NCI-H1048 (cell line): Measurements from ENCODE around the gene CPTP.

Experiments
- DNase-seq: peaks from one replicate; lab custom pipeline; 2025; lab: John Stamatoyannopoulos, UW

The CPTP gene

DNA sequence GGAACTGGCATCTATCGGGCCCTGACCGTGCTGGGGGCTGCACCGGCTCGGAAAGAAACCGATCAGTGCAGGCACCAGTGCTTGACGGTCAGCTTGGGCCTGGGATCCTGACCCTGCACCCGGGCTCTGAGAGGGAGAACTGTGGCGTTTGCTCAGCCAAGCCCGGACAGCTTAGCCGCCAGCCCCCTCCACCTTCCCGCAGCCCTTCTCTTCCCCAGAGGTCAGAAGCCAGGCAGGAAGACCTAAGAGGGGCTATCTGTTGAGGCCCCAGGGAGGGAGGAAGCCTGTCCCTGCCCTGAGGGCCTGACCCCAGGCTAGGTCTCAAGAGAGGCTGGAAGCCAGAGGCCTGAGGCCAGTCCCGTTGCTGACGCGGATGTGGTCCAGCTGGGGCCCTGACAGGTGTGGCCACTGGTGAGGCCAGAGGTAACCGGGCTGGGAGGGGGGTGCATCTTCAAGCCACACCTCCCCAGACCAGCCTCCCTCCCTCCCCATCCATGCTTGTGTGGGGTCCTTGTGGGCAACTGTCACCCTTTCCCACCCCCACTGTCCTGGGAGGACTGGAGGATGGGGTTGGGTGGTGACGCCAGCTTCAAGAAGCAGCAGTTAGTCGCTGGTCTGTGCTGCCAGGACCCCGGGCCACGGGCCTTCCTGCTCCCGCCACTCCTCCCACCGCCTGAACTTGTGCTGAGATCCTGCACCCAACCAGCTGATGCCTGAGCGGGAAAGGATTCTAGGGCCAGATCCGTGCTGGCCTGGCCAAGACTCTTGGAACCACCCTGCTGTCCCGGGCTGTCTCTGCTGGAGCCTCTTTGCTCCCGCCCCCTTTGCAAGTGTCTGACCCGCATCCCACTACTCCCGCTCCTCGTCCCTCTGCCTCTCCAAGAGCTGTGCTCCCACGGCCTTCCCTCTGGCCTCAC is 27.2 kb downstream of the CPTP start:
- DNase-seq: no peak

DNA sequence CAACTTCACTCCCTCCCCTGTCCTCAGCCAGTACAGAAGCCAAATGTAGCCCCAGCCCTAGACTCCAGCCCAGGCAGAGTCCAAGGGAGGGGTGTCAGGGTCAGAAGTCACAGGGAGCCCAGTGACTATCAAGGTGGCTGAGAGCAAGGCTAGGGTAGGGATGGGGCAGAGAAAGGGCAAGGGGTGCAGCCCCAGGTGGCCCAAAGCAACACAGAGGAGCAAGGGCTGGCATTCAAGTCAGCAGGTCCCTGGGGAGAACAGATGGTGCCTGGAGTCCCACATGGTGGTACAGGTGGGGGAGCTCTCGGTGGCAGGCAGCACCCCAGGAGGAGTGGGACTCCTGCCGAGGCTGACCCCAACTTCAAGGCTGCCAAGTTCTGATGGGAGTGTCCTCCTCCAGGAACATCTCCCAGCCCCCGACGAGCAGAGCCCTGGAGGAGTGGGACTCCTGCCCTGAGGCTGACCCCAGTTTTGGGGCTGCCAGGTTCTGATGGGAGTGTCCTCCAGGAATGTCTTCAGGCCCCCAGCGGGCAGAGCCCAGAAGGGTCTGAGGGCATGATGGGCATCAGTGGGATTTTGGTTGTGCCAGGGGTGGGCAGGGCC is 28.3 kb downstream of the CPTP start:
- DNase-seq: no peak

- no peak for DNase-seq
These were observed 29.0 kb downstream of the CPTP start for GRCh38 chr1:1353389-1354151.

- DNase-seq: no peak
These were observed 30.0 kb downstream of the CPTP start for GRCh38 chr1:1354271-1355247.

DNA sequence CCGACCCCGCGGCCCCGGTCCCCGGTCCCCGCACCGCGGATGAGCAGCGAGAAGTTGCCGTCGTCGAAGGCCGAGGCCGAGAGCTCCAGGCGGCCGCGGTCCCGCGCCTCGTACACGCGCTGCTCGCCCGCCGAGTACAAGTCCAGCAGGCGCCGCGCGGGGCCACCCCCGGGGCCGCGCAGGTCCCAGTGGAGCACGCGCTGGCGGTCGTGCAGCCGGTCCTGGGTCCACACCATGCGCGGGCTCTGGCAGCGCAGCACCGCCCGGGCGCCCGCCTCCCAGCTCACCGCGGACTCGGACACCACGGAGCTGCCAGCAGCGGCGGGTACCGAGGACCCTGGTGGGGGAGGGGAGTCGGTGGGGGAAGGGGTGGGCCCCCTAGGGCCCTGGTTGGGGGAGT is 30.8 kb downstream of the CPTP start:
- no peak for DNase-seq

- no peak for DNase-seq
These were observed 31.7 kb downstream of the CPTP start for GRCh38 chr1:1356166-1356795.

DNA sequence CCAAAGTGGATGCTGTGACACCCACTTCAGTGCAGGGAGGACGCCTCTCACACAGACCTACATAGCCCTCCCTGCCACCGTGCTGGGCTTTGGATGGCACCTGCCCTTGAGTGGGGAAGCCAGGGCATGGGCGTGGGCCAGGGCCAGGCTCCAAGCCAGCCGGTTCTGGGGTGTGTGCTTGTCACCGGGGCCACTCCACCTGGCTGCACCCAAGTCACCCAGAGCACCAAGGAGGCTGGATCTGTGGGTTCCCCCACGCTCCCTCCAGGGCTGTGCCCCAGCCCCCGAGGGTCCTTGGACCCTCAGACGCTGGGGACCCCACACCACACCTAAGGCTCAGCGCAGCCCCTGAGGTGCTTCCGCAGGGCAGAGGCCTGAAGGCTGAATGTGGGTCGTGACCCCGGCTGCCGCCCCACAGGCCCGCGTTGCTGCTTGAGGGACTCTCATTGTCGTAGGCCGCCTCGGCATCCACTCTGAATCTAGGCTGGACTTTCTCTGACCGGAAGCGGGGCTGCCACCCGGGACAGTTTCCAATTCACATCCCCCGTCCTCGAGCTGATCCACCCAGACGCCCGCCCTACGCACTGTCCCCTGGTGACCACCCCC is 32.3 kb downstream of the CPTP start:
- no peak for DNase-seq

DNA sequence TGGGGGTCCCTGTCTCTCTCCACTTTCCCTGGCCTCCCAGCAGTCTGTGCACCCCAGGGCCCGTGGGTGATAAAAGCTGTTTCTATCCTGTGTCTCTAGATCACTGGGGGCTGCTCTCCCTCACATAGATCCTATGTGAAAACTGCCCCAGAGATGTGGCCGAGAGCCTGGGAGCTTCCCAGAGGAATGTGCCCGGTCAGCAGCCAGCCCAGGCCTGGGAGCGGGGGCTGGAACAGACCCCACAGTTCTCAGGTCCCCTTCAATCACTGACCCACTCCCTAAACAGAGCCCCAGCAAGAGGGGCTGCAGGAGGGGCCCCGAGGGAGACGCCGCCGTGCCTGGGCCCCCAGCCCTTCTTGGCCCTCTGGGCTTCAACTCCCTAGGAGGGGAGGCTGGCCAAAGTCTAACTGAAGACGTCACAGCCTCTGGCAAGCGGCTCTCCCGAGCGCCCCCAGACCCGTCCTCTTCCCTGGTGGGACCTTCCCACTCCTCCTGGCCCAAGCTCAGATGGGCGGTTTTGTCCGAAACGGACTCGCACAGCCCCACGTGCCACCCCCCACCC is 33.4 kb downstream of the CPTP start:
- DNase-seq: no peak

DNA sequence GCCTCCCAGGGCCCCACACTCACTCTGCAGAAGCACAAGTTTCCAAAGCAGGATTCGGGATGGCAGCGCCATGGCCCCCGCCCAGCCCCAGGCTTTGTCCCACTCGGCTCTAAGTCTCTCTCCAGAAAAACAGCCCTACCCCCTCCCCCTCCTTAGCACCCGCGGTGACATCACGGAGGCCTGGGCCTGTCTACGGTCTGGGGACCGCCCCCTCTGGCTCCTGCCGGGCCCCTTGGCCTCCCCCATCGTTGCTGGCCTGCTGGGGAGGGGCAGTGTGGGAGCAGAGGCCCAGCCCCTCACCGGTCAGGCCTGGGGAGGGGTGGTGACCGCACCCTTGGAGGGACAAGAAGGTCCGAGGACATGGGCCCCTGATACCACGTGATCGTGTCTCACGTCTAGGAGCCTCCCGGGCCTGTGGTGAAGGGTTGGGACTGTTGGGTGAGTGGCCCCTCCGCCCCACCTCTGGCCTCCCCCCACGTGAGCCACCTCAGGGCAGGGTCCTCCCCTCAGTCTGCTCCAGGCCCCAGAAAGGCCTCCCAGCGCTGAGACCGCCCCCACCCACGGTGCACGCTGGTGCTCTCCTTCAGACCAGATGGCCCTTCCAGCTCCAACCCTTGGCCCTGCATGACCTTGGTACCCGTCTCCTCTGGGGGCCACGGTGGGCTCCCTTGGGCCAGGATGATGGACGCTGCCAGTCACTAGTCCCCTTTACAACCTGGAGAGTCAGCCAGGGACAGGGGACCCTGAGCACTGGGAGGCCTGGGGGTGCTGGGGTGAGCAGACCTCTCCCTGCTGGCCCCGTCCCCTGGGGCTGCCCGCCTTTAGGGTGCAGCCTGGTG is 34.0 kb downstream of the CPTP start, which contains the start of gene MXRA8:
TSS of gene MXRA8 (minus strand) at position 123 of the 839 bp plus-strand sequence. CDS start at position 72, 51 bp downstream.
- no peak for DNase-seq

DNA sequence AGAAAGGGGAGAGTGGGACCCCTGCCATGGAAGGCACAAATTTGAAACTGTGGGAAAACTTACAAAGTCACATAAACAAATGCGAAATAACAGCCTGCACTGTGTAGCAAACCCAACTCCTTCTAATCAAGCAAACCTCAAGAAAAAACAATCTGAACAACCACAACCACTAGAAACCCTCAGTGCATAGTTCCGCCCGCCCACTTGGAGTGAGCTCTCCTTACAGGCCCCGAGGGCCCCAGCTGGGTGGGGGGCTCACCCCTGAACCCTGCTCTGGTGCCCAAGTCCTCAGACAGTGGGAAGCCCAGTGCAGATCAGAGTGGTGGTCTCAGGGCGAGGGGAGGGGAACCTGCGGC is 34.7 kb downstream of the CPTP start:
- no peak for DNase-seq

GRCh38 chr1:1359664-1360468 is 35.3 kb downstream of the CPTP start:
- no peak for DNase-seq

- no peak for DNase-seq
These were observed 36.0 kb downstream of the CPTP start for GRCh38 chr1:1360506-1361169.

- DNase-seq: no peak
These were observed 36.8 kb downstream of the CPTP start for GRCh38 chr1:1361233-1361981.

DNA sequence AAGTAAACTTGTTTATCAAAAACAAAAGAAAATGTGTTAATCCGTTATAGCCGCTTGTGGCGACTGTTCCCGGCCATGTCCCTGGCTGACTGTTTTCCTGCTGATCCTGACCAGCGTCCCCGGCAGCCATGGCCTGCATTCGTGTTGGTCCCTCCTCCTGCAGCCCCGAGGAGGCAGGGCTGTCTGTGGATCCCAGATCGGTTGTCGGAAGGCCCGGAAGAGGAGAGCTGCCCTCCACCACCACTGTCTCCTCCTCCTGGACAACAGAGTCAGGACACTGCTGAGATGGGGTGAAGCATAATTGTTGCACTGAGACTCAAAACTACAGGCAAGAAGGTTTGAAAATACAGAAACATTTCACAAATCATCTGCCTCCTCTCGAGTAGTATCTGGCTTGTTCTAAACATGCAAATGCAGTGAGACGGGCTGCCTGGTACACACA is 37.4 kb downstream of the CPTP start:
- DNase-seq: no peak

DNA sequence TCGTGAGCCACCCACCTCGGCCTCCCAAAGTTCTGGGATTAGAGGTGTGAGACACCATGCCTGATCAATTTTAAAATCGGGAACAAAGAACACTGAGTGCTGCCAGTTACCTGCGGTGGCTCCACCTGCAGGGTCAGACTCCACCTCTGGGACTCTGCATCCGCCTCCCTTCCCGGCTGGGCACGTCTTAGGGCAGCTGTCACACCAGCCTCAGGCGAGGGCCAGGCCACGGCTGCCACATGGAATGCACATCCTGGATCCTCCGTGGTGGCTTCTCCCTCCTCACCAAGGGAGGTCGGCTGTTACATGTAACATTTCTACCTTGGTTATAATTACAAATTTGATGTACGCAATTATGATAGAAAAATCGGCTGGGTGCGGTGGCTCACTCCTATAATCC is 39.7 kb downstream of the CPTP start:
- DNase-seq: no peak

DNA sequence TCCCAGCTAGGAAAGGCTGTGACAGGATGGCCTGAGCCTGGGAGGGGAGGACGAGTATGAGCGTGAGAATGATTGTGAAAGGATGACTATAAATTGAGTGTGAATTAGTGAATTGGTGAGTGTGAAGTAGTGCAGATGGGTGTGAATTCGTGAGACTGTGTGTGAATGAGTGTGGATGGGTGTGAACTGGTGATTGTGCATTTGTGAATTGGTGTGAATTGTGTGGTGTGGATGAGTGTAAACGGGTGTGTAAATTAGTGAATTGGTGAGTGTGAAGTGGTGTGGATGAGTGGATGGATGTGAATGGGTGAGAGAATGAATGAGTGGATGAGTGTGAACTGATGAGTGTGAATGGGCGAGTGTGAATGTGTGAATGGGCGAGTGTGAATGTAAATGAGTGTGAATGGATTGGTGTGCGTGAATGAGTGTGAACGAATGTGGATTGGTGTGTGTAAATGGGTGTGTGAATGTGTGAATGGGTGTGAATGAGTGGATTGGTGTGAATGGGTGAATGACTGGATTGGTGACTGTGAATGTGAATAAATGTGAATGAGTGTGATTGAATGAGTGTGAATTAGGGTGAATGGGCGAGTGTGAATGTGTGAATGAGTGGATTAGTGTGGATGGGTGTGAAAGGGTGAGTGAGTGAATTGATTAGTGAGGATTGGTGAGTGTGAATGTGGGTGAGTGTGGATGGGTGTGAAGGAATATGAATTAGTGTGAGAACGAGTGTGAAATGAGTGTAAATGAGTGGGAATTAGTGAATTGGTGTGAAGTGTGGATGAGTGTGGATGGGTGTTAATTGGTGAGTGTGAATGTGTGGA is 41.5 kb downstream of the CPTP start:
- DNase-seq: no peak
